Stimulated activated CD8-positive, alpha-beta memory T cell treated with anti-CD3 and anti-CD28 coated beads, Interleukin-12 subunit alpha, Interleukin-12 subunit beta, amount 100 ng/mL, for 4 hours (primary cell): Measurements from ENCODE around the gene GRID1.
"Not testable (repeated sequence)": the region's sequence is repeated elsewhere in the genome, so short reads cannot be mapped to it uniquely, and the experiment has no call there.

ENCODE experiments used
- DNase-seq: peaks from one replicate; pipeline ENCODE4 v3.0.0-alpha.2; 2020; ENCODE audit warnings: low read depth

The GRID1 gene

GRCh38 chr10:86032087-86032486 lies 334.5 kb downstream of the GRID1 start:
- not testable (repeated sequence) for DNase-seq

- DNase-seq, result no peak
Measured at GRCh38 chr10:86030312-86030711, 336.3 kb downstream of the GRID1 start.

- no peak for DNase-seq
Measured at GRCh38 chr10:86027346-86027745, 339.2 kb downstream of the GRID1 start.

GRCh38 chr10:86025509-86025908 lies 341.1 kb downstream of the GRID1 start:
- DNase-seq, result no peak

- DNase-seq, result no peak
Measured at GRCh38 chr10:86024281-86025041, 342.1 kb downstream of the GRID1 start.

GRCh38 chr10:86023931-86024280 lies 342.7 kb downstream of the GRID1 start:
- no peak for DNase-seq

- DNase-seq, result no peak
Measured at GRCh38 chr10:86023336-86023735, 343.3 kb downstream of the GRID1 start.

- no peak for DNase-seq
Measured at GRCh38 chr10:86022906-86023305, 343.7 kb downstream of the GRID1 start.

GRCh38 chr10:86020134-86020533 lies 346.5 kb downstream of the GRID1 start:
- no peak for DNase-seq

GRCh38 chr10:86019141-86019540 lies 347.5 kb downstream of the GRID1 start:
- no peak for DNase-seq

- DNase-seq, result no peak
Measured at GRCh38 chr10:86018735-86019058, 347.9 kb downstream of the GRID1 start.

GRCh38 chr10:86017841-86018734 lies 348.5 kb downstream of the GRID1 start:
- DNase-seq, result no peak

GRCh38 chr10:86013568-86013967 lies 353.0 kb downstream of the GRID1 start:
- DNase-seq, result no peak

GRCh38 chr10:86007171-86007570 lies 359.4 kb downstream of the GRID1 start:
- DNase-seq, result no peak

GRCh38 chr10:86004337-86004736 lies 362.3 kb downstream of the GRID1 start:
- no peak for DNase-seq

GRCh38 chr10:86003201-86003621 lies 363.4 kb downstream of the GRID1 start:
- no peak for DNase-seq

GRCh38 chr10:86001521-86001920 lies 365.1 kb downstream of the GRID1 start:
- no peak for DNase-seq

GRCh38 chr10:85997544-85997943 lies 369.1 kb downstream of the GRID1 start:
- DNase-seq, result no peak

GRCh38 chr10:85995791-85996190 lies 370.8 kb downstream of the GRID1 start:
- no peak for DNase-seq

- DNase-seq, result no peak
Measured at GRCh38 chr10:85993840-85994507, 372.6 kb downstream of the GRID1 start.

- DNase-seq, result no peak
Measured at GRCh38 chr10:85993140-85993539, 373.5 kb downstream of the GRID1 start.

GRCh38 chr10:85992324-85992723 lies 374.3 kb downstream of the GRID1 start:
- DNase-seq, result no peak

- DNase-seq, result no peak
Measured at GRCh38 chr10:85986777-85987176, 379.8 kb downstream of the GRID1 start.
